HUES48 (cell line): Measurements from ENCODE around the gene GPR137B.
"Not testable (repeated sequence)": the region's sequence is repeated elsewhere in the genome, so short reads cannot be mapped to it uniquely, and the experiment has no call there.

Source experiments
- H3K27ac ChIP-seq: one replicate; pipeline ENCODE4 v1.7.0; 2013; ENCODE audit warnings: low read depth, low read length, inconsistent platforms
- H3K27me3 ChIP-seq: 2 replicates; pipeline ENCODE4 v1.6.1; 2013; ENCODE audit warnings: mild to moderate bottlenecking, low read length; ENCODE audit not compliant: control insufficient read depth, insufficient read depth
- H3K36me3 ChIP-seq: 2 replicates; pipeline ENCODE4 v1.6.1; 2013; ENCODE audit warnings: low read length; ENCODE audit not compliant: control insufficient read depth, insufficient read depth
- H3K4me1 ChIP-seq: 2 replicates; pipeline ENCODE4 v1.6.1; 2013; ENCODE audit warnings: mild to moderate bottlenecking, low read length; ENCODE audit not compliant: control insufficient read depth, insufficient read depth
- H3K4me3 ChIP-seq: 2 replicates; pipeline ENCODE4 v1.5.1; 2013; ENCODE audit warnings: mild to moderate bottlenecking, low read depth, low read length
- H3K9ac ChIP-seq: 2 replicates; pipeline ENCODE4 v1.6.1; 2013; ENCODE audit warnings: mild to moderate bottlenecking, low read depth, low read length, moderate library complexity
- H3K9me3 ChIP-seq: 2 replicates; pipeline ENCODE4 v1.6.1; 2013; ENCODE audit warnings: low read length; ENCODE audit not compliant: control insufficient read depth, insufficient read depth

The GPR137B gene

GRCh38 chr1:236155841-236156503 is 13.6 kb downstream of the GPR137B start:
- H3K9ac ChIP-seq, result no peak overlapping the region
- no peaks in the 10 kb centered on the region for H3K9me3 ChIP-seq
- no peak overlapping the region for H3K4me3 ChIP-seq
- H3K27ac ChIP-seq, result no peak overlapping the region
- no peaks in the 10 kb centered on the region for H3K36me3 ChIP-seq
- no peaks in the 10 kb centered on the region for H3K4me1 ChIP-seq
- no peaks in the 10 kb centered on the region for H3K27me3 ChIP-seq

DNA sequence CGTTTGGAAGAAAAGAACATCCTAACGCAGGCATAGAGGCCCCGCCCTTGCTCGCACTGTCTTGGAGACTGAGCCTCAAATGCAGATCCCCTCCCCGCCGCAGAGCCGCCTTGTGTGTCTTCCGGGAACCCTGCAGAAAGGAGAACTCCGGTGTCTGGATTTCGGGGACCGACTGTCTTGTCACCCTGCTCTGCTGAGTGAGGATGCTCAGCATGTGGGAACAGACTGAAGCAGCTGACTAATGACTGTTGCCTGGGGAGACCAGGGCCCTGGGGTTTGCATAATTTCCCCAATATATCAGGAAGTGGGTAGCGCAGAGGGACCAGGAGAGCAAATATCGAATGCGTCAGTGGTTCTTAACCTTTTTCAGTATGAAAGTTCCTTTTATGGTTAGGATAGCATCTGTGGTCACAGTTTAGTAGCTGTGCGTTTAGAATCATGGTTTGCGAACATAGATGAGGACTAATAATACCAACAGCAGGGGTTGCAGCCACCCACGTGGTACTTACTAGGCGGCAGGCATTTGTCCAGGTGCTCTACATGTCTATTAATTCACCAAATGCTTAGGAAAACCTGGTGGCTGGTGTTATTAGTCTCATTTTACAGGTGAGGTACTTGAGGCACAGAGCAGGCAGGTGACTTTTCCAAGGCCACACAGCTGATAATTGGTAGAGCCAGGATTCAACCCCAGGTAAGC is 14.3 kb downstream of the GPR137B start:
- Histone ChIP-seq H3K27ac (no peak overlapping the region), H3K9me3 (peaks cover 7% of the 10 kb centered on the region; the same call in 1 of the 2 replicates), H3K27me3 (no peaks in the 10 kb centered on the region), H3K9ac (no peak overlapping the region), H3K36me3 (no peaks in the 10 kb centered on the region), H3K4me1 (no peaks in the 10 kb centered on the region), H3K4me3 (no peak overlapping the region)

GRCh38 chr1:236158072-236158471 is 15.7 kb downstream of the GPR137B start:
- not testable (repeated sequence) for H3K9ac ChIP-seq, H3K27me3 ChIP-seq, H3K27ac ChIP-seq, H3K4me1 ChIP-seq, H3K4me3 ChIP-seq, H3K36me3 ChIP-seq
- peaks cover 13% of the 10 kb centered on the region; the same call in 1 of the 2 replicates for H3K9me3 ChIP-seq

GRCh38 chr1:236158719-236159118 is 16.4 kb downstream of the GPR137B start:
- H3K4me1 ChIP-seq, result no peaks in the 10 kb centered on the region
- H3K9ac ChIP-seq, result no peak overlapping the region
- H3K9me3 ChIP-seq, result peaks cover 13% of the 10 kb centered on the region; the same call in 1 of the 2 replicates
- H3K4me3 ChIP-seq, result no peak overlapping the region
- H3K36me3 ChIP-seq, result no peaks in the 10 kb centered on the region
- H3K27me3 ChIP-seq, result no peaks in the 10 kb centered on the region
- no peak overlapping the region for H3K27ac ChIP-seq

GRCh38 chr1:236159704-236160539 is 17.6 kb downstream of the GPR137B start:
- Histone ChIP-seq H3K4me1 (no peaks in the 10 kb centered on the region), H3K27me3 (no peaks in the 10 kb centered on the region), H3K9me3 (peaks cover 13% of the 10 kb centered on the region; the same call in 1 of the 2 replicates), H3K9ac (no peak overlapping the region), H3K36me3 (no peaks in the 10 kb centered on the region), H3K4me3 (no peak overlapping the region), H3K27ac (no peak overlapping the region)

DNA sequence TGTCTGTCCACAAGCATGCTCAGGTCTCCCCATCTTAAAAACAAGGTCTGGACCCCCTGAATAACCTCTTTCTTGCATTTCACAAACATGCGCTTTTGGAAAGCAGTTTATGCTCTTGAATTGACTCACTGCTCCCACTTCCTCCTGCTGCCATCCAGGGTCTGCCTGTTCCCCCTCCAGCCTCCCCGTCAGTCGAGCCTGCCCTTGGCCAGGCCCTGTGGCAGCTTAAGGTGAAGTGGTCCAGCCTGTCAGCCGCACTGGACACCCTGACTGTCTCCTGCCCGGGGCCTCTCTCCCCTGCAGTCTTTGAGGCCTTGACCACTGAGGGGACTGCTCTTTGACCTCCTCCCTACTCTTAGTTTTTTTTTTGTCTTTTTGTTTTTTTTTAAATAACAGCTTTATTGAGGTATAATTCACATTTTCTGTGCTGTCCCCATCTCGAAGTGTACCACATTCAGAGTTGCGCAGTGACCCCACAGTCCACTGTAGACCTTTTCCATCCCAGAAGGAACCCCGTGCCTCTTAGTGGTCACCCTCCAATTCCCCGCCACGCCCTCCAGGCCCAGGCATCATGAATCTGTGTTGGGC is 18.3 kb downstream of the GPR137B start:
- no peak overlapping the region for H3K4me3 ChIP-seq
- H3K9me3 ChIP-seq, result peaks cover 13% of the 10 kb centered on the region; the same call in 1 of the 2 replicates
- H3K27ac ChIP-seq, result no peak overlapping the region
- H3K4me1 ChIP-seq, result no peaks in the 10 kb centered on the region
- no peak overlapping the region for H3K9ac ChIP-seq
- H3K27me3 ChIP-seq, result no peaks in the 10 kb centered on the region
- H3K36me3 ChIP-seq, result no peaks in the 10 kb centered on the region

DNA sequence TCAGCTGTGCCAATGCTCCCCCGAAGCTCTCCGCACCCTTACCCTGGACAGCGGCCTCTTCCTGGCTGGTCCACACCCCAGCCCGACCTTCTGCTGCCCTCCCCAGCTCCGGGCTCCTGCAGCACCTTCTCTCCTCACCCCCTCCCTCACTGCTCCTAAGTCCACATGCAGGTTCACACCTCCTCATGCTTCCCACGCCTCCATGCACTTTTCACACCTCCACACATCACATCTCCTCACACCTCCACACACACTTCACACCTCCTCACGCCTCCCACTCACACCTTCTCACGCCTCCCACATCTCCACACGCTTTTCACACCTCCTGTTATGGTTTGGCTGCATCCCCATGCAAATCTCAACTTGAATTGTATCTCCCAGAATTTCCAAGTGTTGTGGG is 18.9 kb downstream of the GPR137B start:
- no peak overlapping the region for H3K27ac ChIP-seq
- peaks cover 13% of the 10 kb centered on the region; the same call in 1 of the 2 replicates for H3K9me3 ChIP-seq
- no peak overlapping the region for H3K9ac ChIP-seq
- H3K4me1 ChIP-seq, result no peaks in the 10 kb centered on the region
- H3K36me3 ChIP-seq, result no peaks in the 10 kb centered on the region
- H3K4me3 ChIP-seq, result no peak overlapping the region
- H3K27me3 ChIP-seq, result no peaks in the 10 kb centered on the region

DNA sequence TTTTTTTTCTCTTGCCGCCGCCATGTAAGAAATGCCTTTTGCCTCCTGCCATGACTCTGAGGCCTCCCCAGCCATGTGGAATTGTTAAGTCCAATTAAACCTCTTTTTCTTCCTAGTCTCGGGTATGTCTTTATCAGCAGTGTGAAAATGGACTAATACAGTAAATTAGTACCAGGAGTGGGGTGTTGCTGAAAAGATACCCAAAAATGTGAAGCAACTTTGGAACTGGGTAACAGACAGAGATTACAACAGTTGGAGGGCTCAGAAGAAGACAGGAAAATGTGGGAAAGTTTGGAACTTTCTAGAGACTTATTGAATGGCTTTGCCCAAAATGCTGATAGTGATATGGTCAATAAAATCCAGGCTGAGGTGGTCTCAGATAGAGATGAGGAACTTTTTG is 19.4 kb downstream of the GPR137B start:
- not testable (repeated sequence) for H3K9ac ChIP-seq, H3K27ac ChIP-seq, H3K4me3 ChIP-seq, H3K4me1 ChIP-seq, H3K27me3 ChIP-seq, H3K36me3 ChIP-seq
- peaks cover 13% of the 10 kb centered on the region; the same call in 1 of the 2 replicates for H3K9me3 ChIP-seq

GRCh38 chr1:236163463-236164153 is 21.3 kb downstream of the GPR137B start:
- Histone ChIP-seq H3K9me3 (peaks cover 13% of the 10 kb centered on the region; the same call in 1 of the 2 replicates), H3K4me3 (no peak overlapping the region), H3K27ac (no peak overlapping the region), H3K9ac (no peak overlapping the region), H3K4me1 (no peaks in the 10 kb centered on the region), H3K36me3 (no peaks in the 10 kb centered on the region), H3K27me3 (no peaks in the 10 kb centered on the region)

- Histone ChIP-seq H3K36me3 (no peaks in the 10 kb centered on the region), H3K27me3 (no peaks in the 10 kb centered on the region), H3K4me1 (no peaks in the 10 kb centered on the region), H3K4me3 (no peak overlapping the region), H3K27ac (no peak overlapping the region), H3K9me3 (peaks cover 13% of the 10 kb centered on the region; the same call in 1 of the 2 replicates), H3K9ac (no peak overlapping the region)
These were observed 21.9 kb downstream of the GPR137B start for GRCh38 chr1:236164273-236164672.
